Uterus (tissue), 4 donors: ENCODE results near the gene IRX4. TPM values are rescaled to one million over a fixed set of nuclear protein-coding genes. Genes with fewer than 3 reads are reported as not detected.

Source experiments
- DNase-seq, 2 donors: peaks; one replicate each; pipeline ENCODE4 v3.0.0-alpha.2; 2019 to 2020
- H3K27ac ChIP-seq, 2 donors: fragments of 200-600 bp; sonication (generic); 1 replicate in 1 of 2; 2 replicates in 1 of 2; pipeline ENCODE4 v1.5.1; 2016 to 2018
- H3K27me3 ChIP-seq, 2 donors: fragments of 200-600 bp; sonication (generic); one replicate each; pipeline ENCODE4 v1.5.1; 2018 to 2019; ENCODE audit warnings: control low read depth in 1 of 2
- H3K36me3 ChIP-seq, 2 donors: fragments of 200-600 bp; sonication (generic); one replicate each; pipeline ENCODE4 v1.5.1; 2019; ENCODE audit warnings: control low read depth in 1 of 2
- H3K4me1 ChIP-seq, 2 donors: fragments of 200-600 bp; sonication (generic); one replicate each; pipeline ENCODE4 v1.5.1; 2018 to 2019; ENCODE audit warnings: control low read depth in 1 of 2
- H3K4me3 ChIP-seq, 2 donors: fragments of 200-600 bp; sonication (generic); 1 replicate in 1 of 2; 2 replicates in 1 of 2; pipeline ENCODE4 v1.5.1; 2018 to 2019; ENCODE audit warnings: mild to moderate bottlenecking in 1 of 2
- H3K9me3 ChIP-seq, 2 donors: fragments of 200-600 bp; sonication (generic); one replicate each; pipeline ENCODE4 v1.5.1; 2019; ENCODE audit warnings: control low read depth in 1 of 2
- POLR2A ChIP-seq, 2 donors: fragments of 450-650 bp; IDR thresholded peaks; one replicate each; pipeline ENCODE4 v1.6.1; 2016; ENCODE audit warnings: antibody characterized with exemption in 2 of 2, mild to moderate bottlenecking in 1 of 2, moderate library complexity in 1 of 2
- intact Hi-C: fragments of 100-400 bp; cut with DNase I; formaldehyde crosslinking; loops from one replicate; pipeline ENCODE4 v1.15.1; 2023; ENCODE audit warnings: low total_unique reads
- total RNA-seq, 4 donors: library from RNA; depleted of rRNA in 3 of 4; stranded (reverse); fragments of >200 nt in 3 of 4; gene quantifications; one replicate each; pipeline versions ENCODE4 v1.1.0 to v1.2.4, GENCODE V29; 2014 to 2023
- TF ChIP-seq, protein P1 (sequence below), 4 experiments: fragments of 200-600 bp in 2 of 4; fragments of 450-650 bp in 2 of 4; sonication (generic) in 2 of 4; IDR thresholded peaks; one replicate each; pipeline ENCODE4 v1.5.1; 2016 to 2019; ENCODE audit warnings: antibody characterized with exemption in 4 of 4, mild to moderate bottlenecking in 2 of 4, moderate library complexity in 1 of 4
- donor health status: DM: yes; HTN: yes; CAD: no.

Gene IRX4
- total RNA-seq, 4 donors from 2014 or later: not detected

GRCh38 chr5:1864896-1865440, 17.8 kb downstream of the IRX4 start:
- Histone ChIP-seq H3K36me3 (no peaks in the 10 kb centered on the region), H3K27ac (no peak overlapping the region), H3K4me3 (no peak overlapping the region), H3K27me3 (no peaks in the 10 kb centered on the region), H3K4me1 (no peaks in the 10 kb centered on the region), H3K9me3 (no peaks in the 10 kb centered on the region)
- no peak for DNase-seq
- intact Hi-C loops: no loop called here
- no peak for TF ChIP-seq POLR2A (IDR thresholded peaks at IDR 0.05)
- TF ChIP-seq, protein P1, sequence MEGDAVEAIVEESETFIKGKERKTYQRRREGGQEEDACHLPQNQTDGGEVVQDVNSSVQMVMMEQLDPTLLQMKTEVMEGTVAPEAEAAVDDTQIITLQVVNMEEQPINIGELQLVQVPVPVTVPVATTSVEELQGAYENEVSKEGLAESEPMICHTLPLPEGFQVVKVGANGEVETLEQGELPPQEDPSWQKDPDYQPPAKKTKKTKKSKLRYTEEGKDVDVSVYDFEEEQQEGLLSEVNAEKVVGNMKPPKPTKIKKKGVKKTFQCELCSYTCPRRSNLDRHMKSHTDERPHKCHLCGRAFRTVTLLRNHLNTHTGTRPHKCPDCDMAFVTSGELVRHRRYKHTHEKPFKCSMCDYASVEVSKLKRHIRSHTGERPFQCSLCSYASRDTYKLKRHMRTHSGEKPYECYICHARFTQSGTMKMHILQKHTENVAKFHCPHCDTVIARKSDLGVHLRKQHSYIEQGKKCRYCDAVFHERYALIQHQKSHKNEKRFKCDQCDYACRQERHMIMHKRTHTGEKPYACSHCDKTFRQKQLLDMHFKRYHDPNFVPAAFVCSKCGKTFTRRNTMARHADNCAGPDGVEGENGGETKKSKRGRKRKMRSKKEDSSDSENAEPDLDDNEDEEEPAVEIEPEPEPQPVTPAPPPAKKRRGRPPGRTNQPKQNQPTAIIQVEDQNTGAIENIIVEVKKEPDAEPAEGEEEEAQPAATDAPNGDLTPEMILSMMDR (IDR thresholded peaks at IDR 0.05): no peak

GRCh38 chr5:1860949-1861348, 21.8 kb downstream of the IRX4 start:
- TF ChIP-seq, protein P1 (IDR thresholded peaks at IDR 0.05): no peak
- TF ChIP-seq POLR2A (IDR thresholded peaks at IDR 0.05): no peak
- intact Hi-C loops: no loop called here
- Histone ChIP-seq H3K4me3 (no peak overlapping the region), H3K4me1 (no peaks in the 10 kb centered on the region), H3K36me3 (no peaks in the 10 kb centered on the region), H3K9me3 (no peaks in the 10 kb centered on the region), H3K27ac (no peak overlapping the region), H3K27me3 (peaks cover 0 to 6% of the 10 kb centered on the region in 2 donors)
- no peak for DNase-seq

- no peak for TF ChIP-seq POLR2A (IDR thresholded peaks at IDR 0.05)
- TF ChIP-seq, protein P1 (IDR thresholded peaks at IDR 0.05): no peak
- H3K36me3 ChIP-seq: no peaks in the 10 kb centered on the region
- intact Hi-C loops: no loop called here
- no peaks in the 10 kb centered on the region for H3K4me1 ChIP-seq
- no peaks in the 10 kb centered on the region for H3K9me3 ChIP-seq
- H3K27ac ChIP-seq: no peak overlapping the region
- no peak overlapping the region for H3K4me3 ChIP-seq
- H3K27me3 ChIP-seq: peaks cover 0 to 6% of the 10 kb centered on the region in 2 donors
- no peak for DNase-seq
Measured at GRCh38 chr5:1860021-1860610, 22.6 kb downstream of the IRX4 start.

DNA sequence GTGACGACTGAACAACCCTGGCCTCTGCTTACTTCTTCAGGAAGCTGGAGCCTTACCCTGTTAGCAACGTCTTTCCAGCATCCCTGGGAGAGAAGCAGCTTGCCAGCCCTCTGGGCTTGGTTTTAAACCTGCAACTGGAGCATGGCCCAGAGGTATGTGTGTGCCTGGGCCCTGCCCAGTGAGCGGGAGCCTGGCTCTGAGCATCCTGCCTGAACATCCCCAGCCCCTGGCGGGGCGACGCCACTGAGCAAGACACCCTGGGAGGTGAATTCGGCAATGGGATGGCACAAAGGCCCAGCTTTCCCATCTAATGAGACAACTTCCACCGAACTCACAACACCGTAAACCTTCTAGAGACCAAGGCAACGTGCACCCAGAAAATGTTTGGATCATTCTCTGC, 23.6 kb downstream of the IRX4 start:
- no peak overlapping the region for H3K27ac ChIP-seq
- H3K4me3 ChIP-seq: no peak overlapping the region
- no peaks in the 10 kb centered on the region for H3K36me3 ChIP-seq
- intact Hi-C loops: no loop called here
- TF ChIP-seq POLR2A (IDR thresholded peaks at IDR 0.05): no peak
- TF ChIP-seq, protein P1 (IDR thresholded peaks at IDR 0.05): no peak
- peaks cover 0 to 6% of the 10 kb centered on the region in 2 donors for H3K27me3 ChIP-seq
- H3K4me1 ChIP-seq: no peaks in the 10 kb centered on the region
- H3K9me3 ChIP-seq: no peaks in the 10 kb centered on the region
- no peak for DNase-seq

DNA sequence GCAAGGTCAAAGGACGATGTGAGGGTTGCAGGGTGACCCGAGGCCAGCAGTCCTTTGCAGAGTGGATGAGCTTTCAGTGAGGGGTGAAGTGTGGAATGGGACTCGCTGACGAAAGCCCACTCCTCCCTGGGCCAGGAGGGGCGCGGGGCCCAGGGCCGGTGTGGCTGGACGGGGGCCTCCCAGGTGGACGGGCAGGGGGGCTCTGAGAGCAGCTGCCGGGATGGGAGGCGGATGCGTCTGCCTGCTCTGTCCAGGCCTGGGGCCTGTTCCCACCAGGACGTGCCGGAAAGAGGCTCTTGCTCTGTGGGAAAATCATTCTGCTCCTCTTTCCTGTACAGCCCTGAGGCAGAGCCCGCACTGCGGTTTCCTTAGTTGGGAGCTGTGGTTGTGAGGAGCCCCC, 24.3 kb downstream of the IRX4 start:
- DNase-seq: no peak
- peaks cover 0 to 6% of the 10 kb centered on the region in 2 donors for H3K27me3 ChIP-seq
- H3K27ac ChIP-seq: no peak overlapping the region
- H3K4me3 ChIP-seq: no peak overlapping the region
- intact Hi-C loops: no loop called here
- no peaks in the 10 kb centered on the region for H3K36me3 ChIP-seq
- TF ChIP-seq, protein P1 (IDR thresholded peaks at IDR 0.05): no peak
- no peak for TF ChIP-seq POLR2A (IDR thresholded peaks at IDR 0.05)
- H3K4me1 ChIP-seq: no peaks in the 10 kb centered on the region
- no peaks in the 10 kb centered on the region for H3K9me3 ChIP-seq
